ENCODE data around the gene TTC31.
"Not testable (repeated sequence)": the region's sequence is repeated elsewhere in the genome, so short reads cannot be mapped to it uniquely, and the experiment has no call there.

The TTC31 gene

GRCh38 chr2:74482801-74483674 is at the start of gene TTC31, which contains the start of gene CCDC142:
Gene TTC31, plus strand, starts transcription at chr2:74483081. Its CDS starts 15 bp downstream, at chr2:74483096.
Gene CCDC142, minus strand, starts transcription at chr2:74482998. Its CDS starts 161 bp downstream, at chr2:74482837.
- ATAC-seq: peak; percentile 94
- Mint-ChIP-seq H3K9me3 (no peaks in the 10 kb centered on the region), H3K4me3 (peak within 1 kb of the TSS; percentile 95), H3K4me1 (peaks cover 31% of the 10 kb centered on the region), H3K36me3 (ENCODE audit: low read depth) (peaks cover 22% of the 10 kb centered on the region), H3K27me3 (no peaks in the 10 kb centered on the region), H3K27ac (peak within 1 kb of the TSS; percentile 96)
- DNase-seq: peak; percentile 94

- H3K4me3 Mint-ChIP-seq: no peak overlapping the region
- H3K4me1 Mint-ChIP-seq: peaks cover 10% of the 10 kb centered on the region
- H3K9me3 Mint-ChIP-seq: no peaks in the 10 kb centered on the region
- no peak overlapping the region for H3K27ac Mint-ChIP-seq
- peaks cover 19% of the 10 kb centered on the region for H3K27me3 Mint-ChIP-seq
- H3K36me3 Mint-ChIP-seq (ENCODE audit: low read depth): no peaks in the 10 kb centered on the region
- DNase-seq (no peak), ATAC-seq (no peak)
Observed at GRCh38 chr2:74436111-74436805, 46.6 kb upstream of the TTC31 start.

- H3K27me3 Mint-ChIP-seq: peaks cover 21% of the 10 kb centered on the region
- DNase-seq: no peak
- no peak for ATAC-seq
- H3K4me1 Mint-ChIP-seq: peaks cover 10% of the 10 kb centered on the region
- no peak overlapping the region for H3K27ac Mint-ChIP-seq
- H3K4me3 Mint-ChIP-seq: no peak overlapping the region
- H3K36me3 Mint-ChIP-seq (ENCODE audit: low read depth): no peaks in the 10 kb centered on the region
- H3K9me3 Mint-ChIP-seq: no peaks in the 10 kb centered on the region
Observed at GRCh38 chr2:74436848-74437695, 45.8 kb upstream of the TTC31 start.

- H3K36me3 Mint-ChIP-seq (ENCODE audit: low read depth): no peaks in the 10 kb centered on the region
- DNase-seq: no peak
- peaks cover 30% of the 10 kb centered on the region for H3K27me3 Mint-ChIP-seq
- ATAC-seq: no peak
- H3K4me1 Mint-ChIP-seq: peaks cover 13% of the 10 kb centered on the region
- H3K4me3 Mint-ChIP-seq: no peak overlapping the region
- H3K9me3 Mint-ChIP-seq: no peaks in the 10 kb centered on the region
- H3K27ac Mint-ChIP-seq: no peak overlapping the region
Observed at GRCh38 chr2:74438248-74438647, 44.6 kb upstream of the TTC31 start.

GRCh38 chr2:74439373-74439772 is 43.5 kb upstream of the TTC31 start:
- ATAC-seq (no peak), DNase-seq (no peak)
- peaks cover 35% of the 10 kb centered on the region for H3K27me3 Mint-ChIP-seq
- H3K9me3 Mint-ChIP-seq: no peaks in the 10 kb centered on the region
- no peak overlapping the region for H3K4me3 Mint-ChIP-seq
- H3K36me3 Mint-ChIP-seq (ENCODE audit: low read depth): no peaks in the 10 kb centered on the region
- H3K4me1 Mint-ChIP-seq: peaks cover 16% of the 10 kb centered on the region
- no peak overlapping the region for H3K27ac Mint-ChIP-seq

GRCh38 chr2:74439803-74440377 is 43.0 kb upstream of the TTC31 start:
- no peak for ATAC-seq
- peaks cover 21% of the 10 kb centered on the region for H3K4me1 Mint-ChIP-seq
- H3K27me3 Mint-ChIP-seq: peaks cover 40% of the 10 kb centered on the region
- no peak for DNase-seq
- no peaks in the 10 kb centered on the region for H3K9me3 Mint-ChIP-seq
- no peaks in the 10 kb centered on the region for H3K36me3 Mint-ChIP-seq (ENCODE audit: low read depth)
- peak overlapping the region; percentile 41 for H3K4me3 Mint-ChIP-seq
- H3K27ac Mint-ChIP-seq: no peak overlapping the region

GRCh38 chr2:74440378-74441169 is 42.3 kb upstream of the TTC31 start:
- Mint-ChIP-seq H3K9me3 (no peaks in the 10 kb centered on the region), H3K36me3 (ENCODE audit: low read depth) (no peaks in the 10 kb centered on the region), H3K4me3 (peak overlapping the region; percentile 67), H3K27me3 (peaks cover 42% of the 10 kb centered on the region), H3K27ac (no peak overlapping the region), H3K4me1 (peaks cover 22% of the 10 kb centered on the region)
- ATAC-seq: peak; percentile 87
- peak; percentile 70 for DNase-seq

- ATAC-seq (no peak), DNase-seq (peak; percentile 42)
- peaks cover 43% of the 10 kb centered on the region for H3K27me3 Mint-ChIP-seq
- no peaks in the 10 kb centered on the region for H3K9me3 Mint-ChIP-seq
- no peaks in the 10 kb centered on the region for H3K36me3 Mint-ChIP-seq (ENCODE audit: low read depth)
- no peak overlapping the region for H3K27ac Mint-ChIP-seq
- H3K4me3 Mint-ChIP-seq: peak overlapping the region; percentile 67
- H3K4me1 Mint-ChIP-seq: peaks cover 22% of the 10 kb centered on the region
Observed at GRCh38 chr2:74441170-74441689, 41.7 kb upstream of the TTC31 start.

GRCh38 chr2:74441690-74442482 is 41.0 kb upstream of the TTC31 start, which contains the start of gene RTKN:
Gene RTKN, minus strand, starts transcription at chr2:74441937. Its CDS starts 121 bp downstream, at chr2:74441816.
- Mint-ChIP-seq H3K36me3 (ENCODE audit: low read depth) (no peaks in the 10 kb centered on the region), H3K27me3 (peaks cover 43% of the 10 kb centered on the region), H3K4me3 (peak within 1 kb of the TSS; percentile 67), H3K9me3 (no peaks in the 10 kb centered on the region), H3K27ac (no peak within 1 kb of the TSS), H3K4me1 (peaks cover 22% of the 10 kb centered on the region)
- ATAC-seq: peak; percentile 40
- DNase-seq: no peak

- ATAC-seq; H3K9me3 Mint-ChIP-seq; H3K27ac Mint-ChIP-seq; H3K36me3 Mint-ChIP-seq (ENCODE audit: low read depth); DNase-seq: not testable (repeated sequence)
- H3K4me1 Mint-ChIP-seq: peaks cover 19% of the 10 kb centered on the region
- peak overlapping the region; percentile 56 for H3K4me3 Mint-ChIP-seq
- peaks cover 43% of the 10 kb centered on the region for H3K27me3 Mint-ChIP-seq
Observed at GRCh38 chr2:74442483-74443297, 40.2 kb upstream of the TTC31 start.

- H3K27me3 Mint-ChIP-seq: peaks cover 35% of the 10 kb centered on the region
- no peaks in the 10 kb centered on the region for H3K36me3 Mint-ChIP-seq (ENCODE audit: low read depth)
- ATAC-seq (no peak), DNase-seq (no peak)
- no peak overlapping the region for H3K27ac Mint-ChIP-seq
- H3K9me3 Mint-ChIP-seq: no peaks in the 10 kb centered on the region
- no peak overlapping the region for H3K4me3 Mint-ChIP-seq
- H3K4me1 Mint-ChIP-seq: peaks cover 19% of the 10 kb centered on the region
Observed at GRCh38 chr2:74444498-74445318, 38.2 kb upstream of the TTC31 start.
